Middle frontal gyrus (tissue), 1 donor: Measurements from ENCODE around the gene CFAP92.
"Not testable (repeated sequence)": the region's sequence is repeated elsewhere in the genome, so short reads cannot be mapped to it uniquely, and the experiment has no call there.

ENCODE experiments used
- DNase-seq: peaks from one replicate; pipeline ENCODE4 v3.0.0-alpha.2; 2015; ENCODE audit warnings: low spot score; ENCODE audit errors: extremely low spot score

CFAP92 gene

DNA sequence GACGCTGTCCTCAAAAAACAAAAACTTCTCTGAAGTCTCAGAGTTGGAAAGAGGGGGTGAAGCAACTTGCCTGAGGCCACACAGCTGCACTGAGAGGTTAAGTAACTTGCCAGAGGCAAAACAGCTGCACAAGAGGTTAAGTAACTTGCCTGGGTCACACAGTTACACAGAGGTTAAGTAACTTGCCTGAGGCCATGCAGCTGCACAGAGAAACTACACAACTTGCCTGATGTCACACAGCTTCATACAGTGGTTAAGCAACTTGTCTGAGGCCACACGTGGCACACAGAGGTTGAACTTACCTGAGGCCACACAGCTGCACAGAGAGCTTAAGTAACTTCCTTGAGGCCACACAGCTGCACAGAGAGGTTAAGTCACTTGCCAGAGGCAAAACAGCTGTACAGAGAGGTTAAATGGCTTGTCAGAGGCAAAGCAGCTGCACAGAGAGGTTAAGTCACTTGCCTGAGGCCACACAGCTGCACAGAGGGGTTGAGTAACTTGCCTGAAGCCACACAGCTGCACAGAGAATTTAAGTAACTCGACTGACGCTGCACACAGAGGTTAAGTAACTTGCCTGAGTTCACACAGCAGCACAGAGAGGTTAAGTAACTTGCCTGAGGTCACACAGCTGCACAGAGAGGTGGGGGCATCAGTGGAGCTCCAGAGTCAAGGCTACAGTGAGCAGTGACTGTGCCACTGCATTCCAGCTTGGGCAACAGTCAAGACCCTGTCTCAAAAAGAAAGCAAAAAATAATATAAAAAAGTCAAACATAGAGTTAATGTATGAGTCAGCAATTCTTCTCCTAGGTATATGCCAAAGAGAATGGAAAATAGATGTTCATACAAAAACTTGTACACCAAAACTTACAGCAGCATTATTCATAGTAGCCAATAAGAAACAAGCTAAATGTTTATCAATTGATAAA is 126.4 kb downstream of the CFAP92 start:
- DNase-seq, result no peak

DNA sequence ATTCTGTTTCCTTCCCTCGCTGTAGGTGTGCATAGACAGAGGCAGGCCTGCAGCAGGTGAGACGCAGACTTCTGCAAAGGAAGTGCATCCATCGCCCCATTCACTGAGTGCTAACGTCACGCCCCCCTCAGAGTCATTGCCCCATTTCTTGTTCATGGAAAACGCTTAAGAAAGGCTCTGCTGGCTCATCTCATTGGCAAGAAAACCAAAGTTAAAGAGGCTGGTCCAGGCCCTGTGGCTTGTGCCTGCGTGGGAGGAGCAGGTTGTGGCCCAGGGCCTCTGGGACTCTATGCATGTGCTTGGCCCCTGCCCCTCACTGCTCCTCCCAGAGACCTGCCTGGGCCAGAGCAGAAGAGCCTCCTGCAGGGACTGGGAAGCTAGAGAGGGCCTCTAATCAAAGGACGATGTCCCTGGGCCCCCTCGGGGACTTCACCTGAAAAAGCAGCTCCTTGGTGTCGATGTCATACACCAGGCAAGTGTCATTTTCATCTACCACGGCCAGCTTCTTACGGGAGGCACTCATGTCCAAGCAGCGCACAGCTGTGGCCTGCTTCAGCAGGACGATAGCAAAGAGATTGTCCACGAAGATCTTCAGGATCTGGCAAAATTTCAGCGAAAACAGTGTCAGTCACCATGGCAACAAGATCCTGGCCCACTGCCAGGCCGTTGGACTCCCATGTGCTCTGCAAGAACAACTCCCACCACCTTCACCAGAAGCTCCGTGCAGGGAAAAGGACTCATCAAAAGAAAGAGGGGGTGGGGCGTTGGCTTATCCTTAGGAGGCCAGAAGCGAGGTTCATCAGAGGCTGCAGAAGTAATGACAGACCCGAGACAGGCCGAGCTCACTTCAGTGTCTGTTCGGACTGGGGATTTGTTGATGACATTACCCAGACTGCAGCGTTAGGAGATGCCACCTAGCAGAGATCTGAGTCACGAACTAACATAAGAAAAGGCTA is 128.7 kb downstream of the CFAP92 start:
- not testable (repeated sequence) for DNase-seq

DNA sequence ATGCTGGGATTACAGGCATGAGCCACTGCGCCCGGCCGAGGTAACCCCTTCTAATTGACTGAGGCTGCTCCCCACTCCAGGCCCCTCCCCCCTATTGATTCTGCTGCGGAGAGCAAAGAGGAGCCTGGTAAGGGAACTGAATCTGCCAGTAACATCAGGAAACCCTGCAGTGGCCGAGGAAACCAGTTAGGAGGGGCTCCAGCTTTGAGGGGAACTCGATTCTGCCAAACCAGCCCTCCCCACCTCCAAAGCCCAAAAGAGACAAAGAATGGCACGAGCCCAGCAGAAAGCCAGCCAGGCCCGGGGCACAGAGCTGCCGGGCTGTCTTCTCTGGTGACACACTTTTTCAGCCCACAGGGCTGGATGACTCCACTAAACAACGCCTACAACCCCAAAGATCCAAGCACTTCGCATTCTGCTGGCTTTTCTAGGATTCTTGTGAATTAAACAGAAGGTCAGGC is 129.5 kb downstream of the CFAP92 start:
- DNase-seq, result peak; percentile 46

DNA sequence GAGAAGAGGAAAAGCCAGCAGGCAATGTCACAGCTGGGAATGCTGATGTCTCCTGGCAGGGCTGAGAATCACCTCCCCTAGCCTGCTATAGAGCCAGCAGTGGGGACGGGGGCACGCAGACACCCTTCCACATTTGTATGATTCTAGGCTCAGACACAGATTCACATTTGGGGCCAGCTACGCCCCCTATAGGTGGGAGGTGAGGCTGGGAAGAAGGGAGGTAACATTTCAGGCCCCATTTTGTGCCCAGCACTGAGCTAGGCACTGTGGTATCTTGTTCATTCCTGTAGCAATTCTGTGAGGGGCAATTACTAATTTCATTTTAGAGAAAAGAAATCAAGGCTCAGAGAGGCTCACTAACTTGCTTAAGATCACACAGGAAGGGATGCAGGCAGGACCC is 130.3 kb downstream of the CFAP92 start:
- no peak for DNase-seq

DNA sequence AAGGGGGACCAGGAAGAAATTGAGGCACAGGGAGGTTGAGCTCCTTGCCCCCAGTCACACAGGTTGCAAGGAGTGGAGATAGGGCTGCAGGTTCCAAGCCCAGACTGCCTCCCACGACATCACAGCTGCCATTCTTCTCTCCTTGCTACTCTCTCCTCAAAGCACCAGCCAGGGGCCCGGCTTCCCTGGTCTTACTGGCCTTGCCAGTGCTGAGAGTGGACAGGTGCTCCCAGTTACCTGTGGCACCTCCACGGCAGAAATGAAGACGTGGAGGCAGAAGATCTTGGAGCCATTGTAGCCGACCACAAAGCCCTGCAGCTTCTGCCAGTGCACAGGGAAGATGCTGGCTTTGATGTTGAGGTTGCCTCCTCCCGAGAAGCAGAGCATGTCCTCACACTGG is 132.4 kb downstream of the CFAP92 start:
- DNase-seq, result no peak
